ENCODE results near the gene DUSP3. TPM values are rescaled to one million over a fixed set of nuclear protein-coding genes. Genes with fewer than 3 reads are reported as not detected.

DUSP3 gene
- total and polyA plus RNA-seq, 2 of the 13 experiments (the other 11 are each of a cell fraction or from before 2014, with no cell fraction given) = 60.0 to 71.5 TPM

GRCh38 chr17:43778337-43779144 lies at the start of gene DUSP3 (continued):
- TF ChIP-seq USF2 (IDR thresholded peaks at IDR 0.05; ENCODE audit: low read depth, low read length) (peak; percentile 90), USF2 (CRISPR knock-in tag; IDR thresholded peaks at IDR 0.05; ENCODE audit: borderline replicate concordance) (peak; percentile 92; the same call in 1 of the 2 replicates), ZNF646 (CRISPR knock-in tag; IDR thresholded peaks at IDR 0.05) (0 out of 2 replicates have a peak, but pooled peaks have one; percentile 28), MAF1 (CRISPR knock-in tag; IDR thresholded peaks at IDR 0.05; ENCODE audit: borderline replicate concordance) (peak; percentile 79; the same call in 1 of the 2 replicates), SMYD3 (CRISPR knock-in tag; IDR thresholded peaks at IDR 0.05) (no peak), BRD4 (CRISPR knock-in tag; IDR thresholded peaks at IDR 0.05) (peak; percentile 86), RXRA (CRISPR knock-in tag; IDR thresholded peaks at IDR 0.05) (no peak; the same call in 1 of the 2 replicates), ZNF670 (CRISPR knock-in tag; IDR thresholded peaks at IDR 0.05; ENCODE audit: borderline replicate concordance) (0 out of 2 replicates have a peak, but pooled peaks have one; percentile 34), E2F1 (CRISPR knock-in tag; IDR thresholded peaks at IDR 0.05) (no peak), BHLHE40 (IDR thresholded peaks at IDR 0.05; ENCODE audit: low read length) (peak; percentile 68), HDAC2 (CRISPR knock-in tag; IDR thresholded peaks at IDR 0.05) (no peak; the same call in 1 of the 2 replicates), SNAI1 (CRISPR knock-in tag; IDR thresholded peaks at IDR 0.05; ENCODE audit: borderline replicate concordance) (peak; percentile 5; the same call in 1 of the 2 replicates), RNF2 (conservative IDR thresholded peaks at IDR 0.05; ENCODE audit: low read depth) (peak; percentile 17; the same call in 1 of the 2 replicates), PPARG (CRISPR knock-in tag; conservative IDR thresholded peaks at IDR 0.05) (no peak)
